Breast epithelium (tissue), 4 donors: ENCODE measurements around the gene FMNL1. TPM values are rescaled to one million over a fixed set of nuclear protein-coding genes. Genes with fewer than 3 reads are reported as not detected.
A peak's percentile ranks its signal among the peaks of the same experiment; 100 is the strongest.

Experiments
- DNase-seq, 2 donors: peaks; one replicate each; pipeline ENCODE4 v3.0.0-alpha.2; 2019; ENCODE audit warnings: low spot score in 2 of 2
- H3K27ac ChIP-seq, 2 donors: fragments of 200-600 bp; sonication (generic) in 1 of 2; one replicate each; pipeline ENCODE4 v1.5.1; 2016 to 2019; ENCODE audit warnings: mild to moderate bottlenecking in 1 of 2
- H3K27me3 ChIP-seq, 2 donors: fragments of 200-600 bp; sonication (generic) in 1 of 2; one replicate each; pipeline versions ENCODE4 v1.5.1 to v1.6.0; 2017 to 2019; ENCODE audit warnings: control low read depth in 1 of 2, mild to moderate bottlenecking in 1 of 2
- H3K36me3 ChIP-seq: fragments of 200-600 bp; one replicate; pipeline ENCODE4 v1.5.1; 2019
- H3K4me1 ChIP-seq, 2 donors: fragments of 200-600 bp; sonication (generic); one replicate each; pipeline ENCODE4 v1.5.1; 2016 to 2019; ENCODE audit warnings: control low read depth in 1 of 2
- H3K4me3 ChIP-seq, 3 donors: fragments of 200-600 bp; sonication (generic); 1 replicate in 2 of 3; 2 replicates in 1 of 3; pipeline ENCODE4 v1.5.1; 2016 to 2019; ENCODE audit warnings: mild to moderate bottlenecking in 3 of 3, moderate library complexity in 2 of 3
- H3K9me3 ChIP-seq, 2 donors: fragments of 200-600 bp; sonication (generic) in 1 of 2; one replicate each; pipeline ENCODE4 v1.5.1; 2016 to 2019; ENCODE audit warnings: control low read depth in 1 of 2
- CTCF ChIP-seq, 3 donors: fragments of 450-650 bp; IDR thresholded peaks; one replicate each; pipeline ENCODE4 v1.5.1; 2016 to 2017; ENCODE audit warnings: antibody characterized with exemption in 3 of 3, mild to moderate bottlenecking in 3 of 3, moderate library complexity in 3 of 3
- POLR2A ChIP-seq: fragments of 450-650 bp; IDR thresholded peaks from one replicate; pipeline ENCODE4 v1.6.1; 2016; ENCODE audit warnings: antibody characterized with exemption, mild to moderate bottlenecking, moderate library complexity
- POLR2AphosphoS5 ChIP-seq, 3 donors: sonication (generic); formaldehyde crosslinking; IDR thresholded peaks; one replicate each; pipeline ENCODE4 v1.6.1; 2017; ENCODE audit warnings: antibody characterized with exemption in 3 of 3
- intact Hi-C: fragments of 100-400 bp; cut with DNase I; formaldehyde crosslinking; loops from one replicate; pipeline ENCODE4 v1.15.1; 2023; ENCODE audit warnings: low total_unique reads
- total RNA-seq, 3 donors: library from RNA; depleted of rRNA; stranded (reverse); fragments of >200 nt; gene quantifications; one replicate each; pipeline ENCODE4 v1.1.0, GENCODE V29; 2016

Gene FMNL1
- total RNA-seq, 3 donors from 2014 or later, result 9.2 to 31.2 (median 10.8) TPM

DNA sequence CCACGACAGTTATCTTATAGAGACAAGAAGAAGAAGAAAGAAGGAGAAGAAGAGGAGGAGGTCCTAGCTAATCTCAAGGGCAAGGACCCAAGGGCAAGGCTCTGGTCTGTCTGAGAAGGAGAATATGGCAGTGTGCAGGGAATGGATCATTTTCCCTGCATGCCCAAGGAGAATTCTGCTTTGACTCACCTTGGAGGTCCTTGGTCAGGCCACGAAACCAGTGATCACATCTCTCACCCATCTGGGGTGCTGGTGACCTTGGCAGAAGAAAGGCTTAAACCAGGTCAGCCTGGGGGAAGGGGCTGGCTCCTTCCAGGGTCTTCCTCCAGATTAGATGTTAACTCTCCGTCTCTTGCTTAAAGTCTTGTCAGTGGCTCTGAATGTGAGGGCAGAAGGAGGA is 1.6 kb upstream of the FMNL1 start:
- Histone ChIP-seq H3K9me3 (no peaks in the 10 kb centered on the region), H3K4me3 (no peak overlapping the region), H3K27ac (no peak overlapping the region), H3K4me1 (peaks cover 0 to 6% of the 10 kb centered on the region in 2 donors), H3K36me3 (no peaks in the 10 kb centered on the region), H3K27me3 (no peaks in the 10 kb centered on the region)
- no peak for DNase-seq
- intact Hi-C loops, result loop anchor here (5.0 kb wide), 1 partner anchor 167 kb away; no protein-coding TSS in a partner anchor
- no peak for TF ChIP-seq POLR2AphosphoS5 (IDR thresholded peaks at IDR 0.05)
- no peak for TF ChIP-seq CTCF (IDR thresholded peaks at IDR 0.05)
- TF ChIP-seq POLR2A, result no peak

- Histone ChIP-seq H3K27ac (peak overlapping the region; percentile 42 to 94), H3K9me3 (no peaks in the 10 kb centered on the region)
- intact Hi-C loops, result loop anchor here (5.0 kb wide), 1 partner anchor 165 kb away; no protein-coding TSS in a partner anchor
These were observed 266 bp downstream of the FMNL1 start for GRCh38 chr17:45222014-45222288.

DNA sequence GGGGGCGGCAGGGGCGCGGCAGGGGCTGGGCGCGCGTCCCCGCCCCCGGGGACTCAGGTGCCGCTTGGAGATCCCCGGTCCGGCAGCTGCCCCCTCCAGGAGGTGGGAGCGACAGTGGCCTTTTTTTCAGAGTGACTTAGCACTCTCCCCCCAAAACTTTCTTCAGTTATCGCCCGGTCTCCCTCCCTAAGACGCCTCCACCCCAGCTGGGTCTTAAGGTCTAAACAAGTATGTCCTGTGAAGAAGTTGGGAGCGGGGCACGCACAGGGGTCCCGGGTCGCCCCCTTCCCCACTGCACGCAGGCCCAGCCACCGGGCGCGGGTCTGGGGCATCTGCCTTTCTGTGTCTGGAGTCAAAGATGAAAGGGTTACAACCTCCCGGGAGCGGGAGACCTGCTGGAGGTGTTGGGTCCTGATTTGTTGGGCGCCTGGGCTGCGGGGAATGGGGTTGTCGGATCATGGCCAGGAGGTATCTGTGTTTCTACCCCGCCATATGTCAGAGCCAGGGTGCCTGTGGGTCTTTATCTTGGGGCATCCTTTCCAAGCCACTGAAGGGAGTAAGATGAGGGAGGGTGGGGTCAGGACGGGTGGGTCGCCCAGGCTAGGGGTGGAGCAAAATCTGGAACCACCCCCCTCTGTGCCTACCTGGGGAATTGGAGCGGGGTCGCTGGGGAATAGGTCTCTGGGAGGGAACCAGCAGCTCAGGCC is 757 bp downstream of the FMNL1 start:
- no peak for TF ChIP-seq POLR2AphosphoS5 (IDR thresholded peaks at IDR 0.05)
- Histone ChIP-seq H3K27me3 (no peaks in the 10 kb centered on the region), H3K36me3 (no peaks in the 10 kb centered on the region), H3K4me3 (peak overlapping the region; percentile 70 to 94 (median 71)), H3K27ac (peak overlapping the region; percentile 42 to 94), H3K4me1 (peaks cover 0 to 6% of the 10 kb centered on the region in 2 donors), H3K9me3 (no peaks in the 10 kb centered on the region)
- no peak for DNase-seq
- intact Hi-C loops, result loop anchor here (5.0 kb wide), 1 partner anchor 165 kb away; no protein-coding TSS in a partner anchor

More at GRCh38 chr17:45222014-45222288, 266 bp downstream of the FMNL1 start:
- DNase-seq, result no peak
- no peaks in the 10 kb centered on the region for H3K36me3 ChIP-seq
- H3K27me3 ChIP-seq, result no peaks in the 10 kb centered on the region
- TF ChIP-seq CTCF (IDR thresholded peaks at IDR 0.05) (no peak), POLR2A (no peak), POLR2AphosphoS5 (IDR thresholded peaks at IDR 0.05) (no peak)
- peak overlapping the region; percentile 70 to 94 (median 71) for H3K4me3 ChIP-seq
- H3K4me1 ChIP-seq, result peaks cover 0 to 6% of the 10 kb centered on the region in 2 donors

GRCh38 chr17:45222996-45223538 is 1.4 kb downstream of the FMNL1 start:
- intact Hi-C loops, result loop anchor here (5.0 kb wide), 1 partner anchor 164 kb away; no protein-coding TSS in a partner anchor
- TF ChIP-seq CTCF (IDR thresholded peaks at IDR 0.05) (no peak), POLR2A (no peak), POLR2AphosphoS5 (IDR thresholded peaks at IDR 0.05) (no peak)
- H3K36me3 ChIP-seq, result no peaks in the 10 kb centered on the region
- peaks cover 3 to 6% of the 10 kb centered on the region in 2 donors for H3K4me1 ChIP-seq
- no peak for DNase-seq
- peak overlapping the region; percentile 70 to 94 (median 71) for H3K4me3 ChIP-seq
- H3K27me3 ChIP-seq, result no peaks in the 10 kb centered on the region
- peak overlapping the region in 1 of 2 donors; percentile 94 for H3K27ac ChIP-seq
- no peaks in the 10 kb centered on the region for H3K9me3 ChIP-seq

GRCh38 chr17:45223539-45224528 is 2.1 kb downstream of the FMNL1 start:
- H3K4me3 ChIP-seq, result peak overlapping the region in 2 of 3 donors; percentile 70 to 94
- intact Hi-C loops, result loop anchor here (5.0 kb wide), 1 partner anchor 163 kb away; no protein-coding TSS in a partner anchor
- no peaks in the 10 kb centered on the region for H3K9me3 ChIP-seq
- peaks cover 4 to 6% of the 10 kb centered on the region in 2 donors for H3K4me1 ChIP-seq
- no peaks in the 10 kb centered on the region for H3K36me3 ChIP-seq
- no peak for DNase-seq
- no peaks in the 10 kb centered on the region for H3K27me3 ChIP-seq
- H3K27ac ChIP-seq, result peak overlapping the region in 1 of 2 donors; percentile 94
- TF ChIP-seq CTCF (IDR thresholded peaks at IDR 0.05) (no peak), POLR2A (no peak), POLR2AphosphoS5 (IDR thresholded peaks at IDR 0.05) (no peak)
